GM19025 (cell line): ENCODE measurements around the gene CXorf58.
"Not testable (repeated sequence)": the region's sequence is repeated elsewhere in the genome, so short reads cannot be mapped to it uniquely, and the experiment has no call there.

ENCODE experiments used
- ATAC-seq: cut with Tn5 transposase; IDR thresholded peaks from one replicate; pipeline ENCODE4 v1.9.1; 2021; ENCODE audit warnings: mild to moderate bottlenecking, low read depth, moderate library complexity; ENCODE audit not compliant: unreplicated experiment

Gene CXorf58

GRCh38 chrX:23945206-23945605, 37.4 kb downstream of the CXorf58 start:
- ATAC-seq = no peak

DNA sequence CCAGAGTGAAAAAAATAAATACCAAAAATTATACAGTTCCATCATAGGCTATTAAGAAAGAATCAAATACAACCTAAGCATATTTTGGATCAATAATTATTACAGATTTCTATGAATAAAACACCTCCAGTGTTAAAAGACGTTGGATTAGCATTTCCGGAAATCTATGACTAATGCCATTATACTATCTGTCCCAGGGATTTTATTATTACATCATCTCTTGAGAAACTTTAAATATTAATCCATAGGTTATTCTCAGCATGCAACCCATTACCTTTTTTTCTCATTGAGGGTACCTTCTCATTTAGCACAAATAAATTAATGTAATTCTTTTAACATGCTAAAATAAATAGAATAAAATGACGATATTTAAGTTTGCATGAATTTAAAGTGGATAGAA, 44.6 kb downstream of the CXorf58 start:
- ATAC-seq = no peak

- ATAC-seq = peak; percentile 97
These were observed 45.4 kb downstream of the CXorf58 start for GRCh38 chrX:23952984-23953907.

DNA sequence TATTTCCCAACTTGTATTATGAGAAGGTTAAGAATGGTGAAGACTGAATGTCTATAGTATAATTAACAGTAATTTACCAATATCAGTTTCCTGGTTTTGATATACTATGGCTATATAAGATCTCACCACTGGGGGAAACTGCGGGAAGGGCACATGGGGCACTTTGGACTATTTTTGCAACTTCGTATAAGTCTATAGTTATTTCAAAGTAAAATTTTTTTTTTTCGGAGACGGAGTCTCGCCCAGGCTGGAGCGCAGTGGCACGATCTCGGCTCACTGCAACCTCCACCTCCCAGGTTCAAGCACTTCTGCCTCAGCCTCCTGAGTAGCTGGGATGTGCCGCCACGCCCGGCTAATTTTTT, 46.1 kb downstream of the CXorf58 start:
- no peak for ATAC-seq

DNA sequence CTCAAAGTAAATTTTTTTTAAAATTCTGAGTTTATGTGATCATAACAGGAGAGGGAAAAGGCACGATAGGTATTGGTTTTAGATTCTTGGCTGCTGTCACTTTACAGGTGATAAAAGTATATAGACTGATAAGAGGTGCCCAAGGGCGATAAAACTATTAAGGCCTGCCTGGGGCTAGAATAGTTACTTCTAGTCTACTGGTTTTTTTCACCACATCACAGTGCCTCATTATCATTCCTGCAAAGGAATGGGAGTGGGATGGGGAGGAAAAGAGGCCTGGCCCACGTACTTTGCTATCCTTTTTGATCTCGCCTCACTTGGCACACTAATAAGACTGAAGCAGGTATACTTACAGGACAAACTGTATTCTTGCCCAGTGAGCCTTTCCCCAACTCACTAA, 46.6 kb downstream of the CXorf58 start:
- no peak for ATAC-seq

DNA sequence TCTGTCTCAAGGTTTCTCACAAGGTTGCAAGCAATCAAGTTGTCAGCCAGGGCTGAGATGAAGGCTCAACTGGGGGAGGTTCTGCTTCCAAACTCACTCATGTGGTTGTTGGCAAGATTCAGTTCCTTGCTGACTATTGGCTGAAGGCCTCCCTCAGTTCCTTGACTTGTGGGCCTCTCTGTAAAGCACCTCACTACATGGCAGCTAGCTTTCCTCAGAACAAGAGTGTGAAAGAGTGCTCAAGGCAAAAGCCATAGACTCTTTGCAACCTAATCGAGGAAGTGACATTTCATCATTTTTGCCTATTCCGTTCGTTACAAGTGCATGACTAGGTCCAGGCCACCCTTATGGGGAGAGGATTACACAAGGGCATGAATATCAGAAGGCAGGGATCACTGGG, 52.0 kb downstream of the CXorf58 start:
- no peak for ATAC-seq

- no peak for ATAC-seq
These were observed 56.4 kb downstream of the CXorf58 start for GRCh38 chrX:23964191-23964590.

GRCh38 chrX:23965630-23966029, 57.8 kb downstream of the CXorf58 start:
- not testable (repeated sequence) for ATAC-seq

GRCh38 chrX:23978491-23978890, 70.7 kb downstream of the CXorf58 start:
- no peak for ATAC-seq

GRCh38 chrX:23980011-23980441, 72.2 kb downstream of the CXorf58 start:
- no peak for ATAC-seq

GRCh38 chrX:23981222-23981621, 73.4 kb downstream of the CXorf58 start:
- ATAC-seq = no peak

GRCh38 chrX:23981711-23982110, 73.9 kb downstream of the CXorf58 start:
- ATAC-seq = no peak

- no peak for ATAC-seq
These were observed 75.1 kb downstream of the CXorf58 start for GRCh38 chrX:23982891-23983290.
